IMR-90 (cell line): ENCODE measurements around the gene FOXL3. TPM values are rescaled to one million over a fixed set of nuclear protein-coding genes. Genes with fewer than 3 reads are reported as not detected.
A peak's percentile ranks its signal among the peaks of the same experiment; 100 is the strongest.

Source experiments
- ATAC-seq: fragments of 200-7000 bp; cut with Tn5 transposase; 2 replicates; pipeline ENCODE4 v1.9.1; 2020; ENCODE audit warnings: low read depth, mild to moderate bottlenecking, moderate library complexity
- BruUV-seq: library from RNA; stranded (reverse); fragments of 400-500 nt; replicated peaks from 2 replicates; lab custom pipeline; 2021; lab: Mats Ljungman, UMichigan
- CTCF ChIA-PET: fragments of 300-600 bp; formaldehyde crosslinking; extraction: SDS; loops from one replicate; lab custom pipeline; 2021; ENCODE audit warnings: antibody characterized with exemption; lab: Yijun Ruan, JAX
- POLR2A ChIA-PET: fragments of 300-600 bp; sonication (Branson Sonifier 250); formaldehyde crosslinking; loops from one replicate; lab custom pipeline; 2022; ENCODE audit warnings: antibody characterized with exemption; ENCODE audit not compliant: unreplicated experiment; lab: Charles Lee
- DNase-seq: peaks from one replicate; pipeline ENCODE4 v3.0.0; 2013
- H2AFZ ChIP-seq: replicated peaks from 2 replicates; pipeline ENCODE3; 2013; ENCODE audit warnings: low read length, mild to moderate bottlenecking; ENCODE audit not compliant: poor library complexity
- H2AK5ac ChIP-seq: 2 replicates; pipeline ENCODE4 v1.6.1; 2013; ENCODE audit warnings: low read depth, low read length, inconsistent platforms
- H2AK9ac ChIP-seq: replicated peaks from 2 replicates; pipeline ENCODE3; 2013; ENCODE audit warnings: mild to moderate bottlenecking, low read depth, low read length, moderate library complexity; ENCODE audit not compliant: poor library complexity
- H2BK120ac ChIP-seq: 2 replicates; pipeline ENCODE4 v1.6.1; 2013; ENCODE audit warnings: low read depth, low read length, inconsistent platforms
- H2BK15ac ChIP-seq: 3 replicates; pipeline ENCODE4 v1.6.1; 2013; ENCODE audit warnings: low read depth, low read length, inconsistent platforms
- H2BK20ac ChIP-seq: 2 replicates; pipeline ENCODE4 v1.6.1; 2013; ENCODE audit warnings: low read depth, mild to moderate bottlenecking, inconsistent platforms, low read length, moderate library complexity
- H2BK5ac ChIP-seq: 2 replicates; pipeline ENCODE4 v1.6.1; 2013; ENCODE audit warnings: mild to moderate bottlenecking, low read depth, low read length, inconsistent platforms; ENCODE audit not compliant: poor library complexity, severe bottlenecking
- H3K14ac ChIP-seq: replicated peaks from 2 replicates; pipeline ENCODE4 v1.6.1; 2013; ENCODE audit warnings: low read depth, low read length, inconsistent platforms
- H3K18ac ChIP-seq: 2 replicates; pipeline ENCODE4 v1.6.1; 2013; ENCODE audit warnings: low read depth, low read length, control low read depth
- H3K23ac ChIP-seq: 2 replicates; pipeline ENCODE4 v1.6.1; 2013; ENCODE audit warnings: low read depth, low read length, inconsistent platforms
- H3K27ac ChIP-seq: 2 replicates; pipeline ENCODE4 v1.5.1; 2013; ENCODE audit warnings: mild to moderate bottlenecking, control low read depth, low read length; ENCODE audit not compliant: insufficient read depth
- H3K27me3 ChIP-seq: 2 replicates; pipeline ENCODE4 v1.6.1; 2013; ENCODE audit warnings: low read length; ENCODE audit not compliant: control insufficient read depth, insufficient read depth
- H3K36me3 ChIP-seq: 2 replicates; pipeline ENCODE4 v1.6.1; 2013; ENCODE audit warnings: low read length, mixed read lengths; ENCODE audit not compliant: control insufficient read depth, insufficient read depth
- H3K4ac ChIP-seq: 2 replicates; pipeline ENCODE4 v1.6.1; 2013; ENCODE audit warnings: low read depth, low read length, inconsistent platforms
- H3K4me1 ChIP-seq: 2 replicates; pipeline ENCODE4 v1.6.1; 2013; ENCODE audit warnings: low read length, mixed read lengths; ENCODE audit not compliant: control insufficient read depth, insufficient read depth
- H3K4me2 ChIP-seq: 2 replicates; pipeline ENCODE4 v1.6.1; 2013; ENCODE audit warnings: low read depth, mild to moderate bottlenecking, control low read depth, low read length, moderate library complexity
- H3K4me3 ChIP-seq: 2 replicates; pipeline ENCODE4 v1.5.1; 2013; ENCODE audit warnings: low read depth, mild to moderate bottlenecking, control low read depth, low read length, moderate library complexity; ENCODE audit not compliant: insufficient read depth
- H3K56ac ChIP-seq: 2 replicates; pipeline ENCODE4 v1.6.1; 2013; ENCODE audit warnings: low read length, inconsistent platforms; ENCODE audit not compliant: insufficient read depth; ENCODE audit errors: extremely low read depth
- H3K79me1 ChIP-seq, 2 experiments: 2 replicates each; pipeline ENCODE4 v1.6.1; 2013; ENCODE audit warnings: low read length in 2 of 2, inconsistent platforms in 1 of 2, low read depth in 1 of 2
- H3K9ac ChIP-seq: 2 replicates; pipeline ENCODE4 v1.6.1; 2013; ENCODE audit warnings: low read depth, low read length, control low read depth
- H3K9me1 ChIP-seq: 2 replicates; pipeline ENCODE4 v1.6.1; 2013; ENCODE audit warnings: low read length, inconsistent platforms; ENCODE audit not compliant: insufficient read depth
- H3K9me3 ChIP-seq: 2 replicates; pipeline ENCODE4 v1.6.1; 2013; ENCODE audit warnings: low read length; ENCODE audit not compliant: control insufficient read depth, insufficient read depth
- H4K20me1 ChIP-seq: 2 replicates; pipeline ENCODE4 v1.6.1; 2013; ENCODE audit warnings: low read length, inconsistent platforms; ENCODE audit not compliant: insufficient read depth
- H4K5ac ChIP-seq: 2 replicates; pipeline ENCODE4 v1.6.1; 2013; ENCODE audit warnings: mild to moderate bottlenecking, low read depth, low read length, control low read depth
- H4K8ac ChIP-seq, 2 experiments: 2 replicates each; pipeline ENCODE4 v1.6.1; 2013; ENCODE audit warnings: low read depth in 2 of 2, low read length in 2 of 2, control low read depth in 1 of 2, inconsistent platforms in 1 of 2
- H4K91ac ChIP-seq: 2 replicates; pipeline ENCODE4 v1.6.1; 2013; ENCODE audit warnings: low read depth, low read length, inconsistent platforms; ENCODE audit not compliant: insufficient read depth
- BHLHE40 ChIP-seq: fragments of 150-350 bp; IDR thresholded peaks from 2 replicates; pipeline ENCODE4 v1.6.1; 2016; ENCODE audit warnings: mild to moderate bottlenecking, low read depth, low read length
- CEBPB ChIP-seq: IDR thresholded peaks from 2 replicates; pipeline ENCODE4 v1.6.1; 2012; ENCODE audit warnings: low read depth, low read length, improper control_type of control experiment
- MAFK ChIP-seq: IDR thresholded peaks from 2 replicates; pipeline ENCODE4 v1.6.1; 2012; ENCODE audit warnings: low read depth, low read length, improper control_type of control experiment
- MXI1 ChIP-seq: IDR thresholded peaks from 2 replicates; pipeline ENCODE4 v1.6.1; 2012; ENCODE audit warnings: low read depth, mild to moderate bottlenecking, low read length, moderate library complexity, borderline replicate concordance
- POLR2A ChIP-seq: IDR thresholded peaks from 2 replicates; pipeline ENCODE4 v1.6.1; 2012; ENCODE audit warnings: mild to moderate bottlenecking, low read depth, low read length
- RCOR1 ChIP-seq: IDR thresholded peaks from 2 replicates; pipeline ENCODE4 v1.6.1; 2012; ENCODE audit warnings: mild to moderate bottlenecking, low read length, improper control_type of control experiment; ENCODE audit not compliant: insufficient replicate concordance
- RFX5 ChIP-seq: IDR thresholded peaks from 2 replicates; pipeline ENCODE4 v1.8.0; 2012; ENCODE audit warnings: low read depth, mild to moderate bottlenecking, low read length, moderate library complexity
- SMC3 ChIP-seq: fragments of 150-350 bp; IDR thresholded peaks from 2 replicates; pipeline ENCODE4 v1.6.1; 2016; ENCODE audit warnings: low read depth, mild to moderate bottlenecking, antibody characterized with exemption, low read length, moderate library complexity
- WGBS, 2 experiments: methylation state at CpG; one replicate each; pipeline versions ENCODE4 v1.1.5 to v1.1.7; 2013; ENCODE audit warnings: missing lambda C conversion rate in 2 of 2; ENCODE audit not compliant: insufficient read length in 1 of 2; ENCODE audit errors: extremely low coverage in 2 of 2; 5-methylcytosine and 5-hydroxymethylcytosine counted together
- dilution Hi-C: fragments of 300-500 bp; cut with HindIII; formaldehyde crosslinking; loops from one replicate; pipeline ENCODE4 v1.14.3; 2018; ENCODE audit warnings: low sequenced_read_pairs; ENCODE audit not compliant: unreplicated experiment
- in situ Hi-C: fragments of 300-500 bp; cut with MboI; formaldehyde crosslinking; loops from 3 replicates; pipeline ENCODE4 v1.14.3; 2019; ENCODE audit warnings: low sequenced_read_pairs, inconsistent platforms, mixed read lengths
- intact Hi-C: fragments of 100-400 bp; cut with micrococcal nuclease; formaldehyde crosslinking; loops from 2 replicates; pipeline ENCODE4 v1.10.0; 2022
- polyA plus RNA-seq, 3 experiments: library from polyadenylated mRNA; depleted of rRNA; stranded (reverse); fragments of >200 nt; gene quantifications; 2 replicates each; pipeline ENCODE4 v1.2.3, GENCODE V29; 2012; ENCODE audit warnings: low replicate concordance in 1 of 3
- total RNA-seq: library from RNA; depleted of rRNA; stranded (reverse); fragments of >200 nt; gene quantifications from 2 replicates; pipeline ENCODE4 v1.2.3, GENCODE V29; 2012
- TF ChIP-seq, protein P1 (sequence below): fragments of 150-350 bp; IDR thresholded peaks from 2 replicates; pipeline ENCODE4 v1.6.1; 2017; ENCODE audit warnings: mild to moderate bottlenecking, antibody characterized with exemption, low read length, low read depth
- TF ChIP-seq, protein P2 (sequence below): fragments of 150-350 bp; IDR thresholded peaks from 2 replicates; pipeline ENCODE4 v1.6.1; 2016; ENCODE audit warnings: low read depth, mild to moderate bottlenecking, low read length, moderate library complexity, borderline replicate concordance

The FOXL3 gene
- total and polyA plus RNA-seq, 2 of the 4 experiments (the other 2 are of a cell fraction) = not detected

DNA sequence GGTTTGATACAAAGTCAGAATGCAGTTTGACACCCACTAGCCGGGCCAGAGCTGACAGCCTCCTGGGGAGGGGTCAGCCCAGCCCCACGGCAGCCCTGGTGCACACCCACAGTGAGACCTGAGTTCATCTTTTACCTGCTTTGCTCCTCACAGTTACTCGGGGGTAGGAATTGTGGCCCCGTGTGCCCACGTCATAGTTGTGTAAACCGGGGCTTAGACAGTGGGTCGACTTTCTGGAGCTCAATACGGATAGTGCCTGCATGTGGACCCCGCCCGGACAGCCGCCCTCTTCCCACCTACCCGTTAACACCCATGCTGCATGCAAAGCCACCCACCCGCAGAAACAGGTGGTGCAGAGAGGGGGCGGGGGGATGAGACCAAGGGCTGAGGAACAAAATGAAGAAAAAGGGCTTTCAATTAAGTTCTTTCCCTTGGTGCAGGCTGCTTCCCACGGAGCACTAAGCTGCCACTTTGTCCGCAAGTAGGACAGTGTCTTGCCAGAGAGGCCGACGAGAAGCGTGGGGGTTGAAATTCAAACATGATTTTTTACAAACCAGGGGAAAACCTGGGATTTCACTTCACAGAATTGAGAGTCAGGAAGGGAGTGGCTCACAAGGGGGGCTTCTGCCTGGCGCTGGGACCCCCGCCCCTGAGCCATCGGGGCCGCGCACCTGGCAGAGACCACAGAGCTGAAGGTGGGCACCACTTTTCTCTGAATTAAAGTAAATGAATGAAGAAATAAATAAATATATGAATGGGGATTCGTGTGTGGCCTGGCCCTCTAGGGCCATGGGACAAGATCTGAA is 24.6 kb upstream of the FOXL3 start (continued):
- TF ChIP-seq BHLHE40 = no peak

DNA sequence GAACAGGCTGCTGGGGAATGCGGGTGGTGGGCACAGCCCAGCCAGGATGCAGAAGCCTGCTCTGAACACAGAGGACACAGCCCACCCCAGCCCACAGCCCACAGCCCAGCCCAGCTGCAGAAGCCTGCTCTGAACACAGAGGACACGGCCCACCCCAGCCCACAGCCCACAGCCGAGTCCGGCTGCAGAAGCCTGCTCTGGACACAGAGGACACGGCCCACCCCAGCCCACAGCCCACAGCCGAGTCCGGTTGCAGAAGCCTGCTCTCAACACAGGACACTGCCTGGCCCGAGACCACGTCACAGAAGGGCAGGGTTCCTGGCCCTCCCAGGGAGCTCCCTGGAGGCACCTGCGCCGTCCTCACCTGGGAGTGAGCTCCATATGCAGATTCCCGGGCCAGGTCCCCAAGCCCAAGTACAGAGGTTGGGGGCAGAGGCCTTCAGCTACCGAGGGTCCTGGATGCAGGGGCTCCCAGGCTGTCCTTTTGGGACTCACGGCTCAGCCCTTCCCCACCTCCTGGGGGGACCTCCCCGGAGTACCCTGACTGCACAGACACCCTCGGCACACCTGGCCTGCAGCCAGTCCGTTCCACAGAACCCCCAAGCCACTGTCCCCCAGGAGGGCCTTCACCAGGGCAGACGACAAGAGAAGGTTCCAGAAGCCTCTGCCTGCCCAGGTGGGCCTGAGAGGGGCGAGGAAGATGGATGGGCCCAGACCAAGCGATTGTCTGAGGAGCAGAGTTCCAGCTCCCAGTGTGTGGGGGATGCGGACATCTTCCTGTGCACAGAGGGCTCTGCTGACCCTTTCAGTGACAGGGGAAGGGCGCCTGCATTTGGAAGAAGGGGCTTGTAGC is 23.7 kb upstream of the FOXL3 start:
- Histone ChIP-seq H4K8ac (no peak overlapping the region), H3K4ac (no peak overlapping the region), H3K14ac (no peak overlapping the region), H2AFZ (no peak overlapping the region), H3K4me3 (no peak overlapping the region), H3K9me1 (no peaks in the 10 kb centered on the region), H3K27ac (no peak overlapping the region), H2BK15ac (no peak overlapping the region), H3K4me2 (no peak overlapping the region), H3K18ac (no peak overlapping the region), H2AK5ac (no peak overlapping the region), H3K56ac (no peak overlapping the region), H3K9ac (no peak overlapping the region), H2BK5ac (no peak overlapping the region), H3K27me3 (peaks cover 3% of the 10 kb centered on the region), H3K4me1 (no peaks in the 10 kb centered on the region), H2BK120ac (no peak overlapping the region), H4K91ac (no peak overlapping the region), H3K79me1 (no peaks in the 10 kb centered on the region), H2BK20ac (no peak overlapping the region), H4K5ac (no peak overlapping the region), H2AK9ac (no peak overlapping the region), H3K9me3 (peaks cover 23% of the 10 kb centered on the region), H3K23ac (no peak overlapping the region), H4K20me1 (peaks cover 7% of the 10 kb centered on the region), H3K36me3 (peaks cover 4% of the 10 kb centered on the region; the same call in 1 of the 2 replicates)
- WGBS, 2 experiments = 84% methylated on average over 11 of the region's 22 CpGs; no CpG with 5 or more reads in 1 of the 2 experiments
- DNase-seq = no peak
- intact Hi-C loops = no loop called here
- dilution Hi-C loops = no loop called here
- ATAC-seq = peak; percentile 3
- no TSS peak for BruUV-seq
- in situ Hi-C loops = no loop called here
- POLR2A ChIA-PET = no interaction called here
- CTCF ChIA-PET = no interaction called here
- TF ChIP-seq RFX5 = no peak
- TF ChIP-seq RCOR1 = no peak
- TF ChIP-seq, protein P1, sequence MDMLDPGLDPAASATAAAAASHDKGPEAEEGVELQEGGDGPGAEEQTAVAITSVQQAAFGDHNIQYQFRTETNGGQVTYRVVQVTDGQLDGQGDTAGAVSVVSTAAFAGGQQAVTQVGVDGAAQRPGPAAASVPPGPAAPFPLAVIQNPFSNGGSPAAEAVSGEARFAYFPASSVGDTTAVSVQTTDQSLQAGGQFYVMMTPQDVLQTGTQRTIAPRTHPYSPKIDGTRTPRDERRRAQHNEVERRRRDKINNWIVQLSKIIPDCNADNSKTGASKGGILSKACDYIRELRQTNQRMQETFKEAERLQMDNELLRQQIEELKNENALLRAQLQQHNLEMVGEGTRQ = no peak
- TF ChIP-seq, protein P2, sequence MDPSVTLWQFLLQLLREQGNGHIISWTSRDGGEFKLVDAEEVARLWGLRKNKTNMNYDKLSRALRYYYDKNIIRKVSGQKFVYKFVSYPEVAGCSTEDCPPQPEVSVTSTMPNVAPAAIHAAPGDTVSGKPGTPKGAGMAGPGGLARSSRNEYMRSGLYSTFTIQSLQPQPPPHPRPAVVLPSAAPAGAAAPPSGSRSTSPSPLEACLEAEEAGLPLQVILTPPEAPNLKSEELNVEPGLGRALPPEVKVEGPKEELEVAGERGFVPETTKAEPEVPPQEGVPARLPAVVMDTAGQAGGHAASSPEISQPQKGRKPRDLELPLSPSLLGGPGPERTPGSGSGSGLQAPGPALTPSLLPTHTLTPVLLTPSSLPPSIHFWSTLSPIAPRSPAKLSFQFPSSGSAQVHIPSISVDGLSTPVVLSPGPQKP = no peak
- TF ChIP-seq BHLHE40 = no peak
- no peak for TF ChIP-seq MAFK
- TF ChIP-seq SMC3 = no peak
- TF ChIP-seq POLR2A = no peak
- TF ChIP-seq CEBPB = no peak
- no peak for TF ChIP-seq MXI1
